G401.6 (cell line): ENCODE results near the gene KCNN1.
"Not testable (repeated sequence)": the region's sequence is repeated elsewhere in the genome, so short reads cannot be mapped to it uniquely, and the experiment has no call there.

Source experiments
- FAIRE-seq: peaks from 2 replicates; lab custom pipeline; 2012; peaks lifted over from hg19 to GRCh38; lab: Jason Lieb, UNC

KCNN1 gene

GRCh38 chr19:17969096-17969792, 2.3 kb downstream of the KCNN1 start:
- no peak for FAIRE-seq

DNA sequence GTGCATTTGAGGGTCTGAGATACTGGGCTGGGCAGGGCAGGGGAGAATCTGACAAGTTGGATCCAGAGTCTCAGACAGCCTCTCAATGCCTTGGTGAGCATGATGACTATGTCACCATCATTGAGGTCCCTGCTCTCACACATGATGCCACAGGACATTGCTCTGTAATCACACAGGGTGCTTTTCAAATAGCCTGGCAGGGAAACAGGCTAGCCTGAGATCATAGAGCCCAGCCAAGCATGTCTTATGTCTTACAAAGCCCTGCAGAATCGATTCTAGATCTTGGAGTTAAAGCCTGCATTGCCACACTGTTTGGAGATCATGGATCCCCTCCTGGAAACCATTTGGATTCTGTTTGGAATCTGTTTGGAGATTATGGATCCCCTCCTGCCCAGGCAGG, 5.3 kb downstream of the KCNN1 start:
- FAIRE-seq, result no peak

DNA sequence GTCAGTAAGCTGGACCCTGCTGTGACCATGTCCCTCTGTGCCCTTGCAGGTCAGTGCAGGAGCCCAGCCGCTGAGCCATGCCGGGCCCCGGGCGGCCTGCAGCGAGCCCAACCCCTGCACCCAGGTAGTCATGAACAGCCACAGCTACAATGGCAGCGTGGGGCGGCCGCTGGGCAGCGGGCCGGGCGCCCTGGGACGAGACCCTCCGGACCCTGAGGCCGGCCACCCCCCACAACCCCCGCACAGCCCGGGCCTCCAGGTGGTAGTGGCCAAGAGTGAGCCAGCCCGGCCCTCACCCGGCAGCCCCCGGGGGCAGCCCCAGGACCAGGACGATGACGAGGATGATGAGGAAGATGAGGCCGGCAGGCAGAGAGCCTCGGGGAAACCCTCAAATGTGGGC, 6.9 kb downstream of the KCNN1 start:
- no peak for FAIRE-seq

DNA sequence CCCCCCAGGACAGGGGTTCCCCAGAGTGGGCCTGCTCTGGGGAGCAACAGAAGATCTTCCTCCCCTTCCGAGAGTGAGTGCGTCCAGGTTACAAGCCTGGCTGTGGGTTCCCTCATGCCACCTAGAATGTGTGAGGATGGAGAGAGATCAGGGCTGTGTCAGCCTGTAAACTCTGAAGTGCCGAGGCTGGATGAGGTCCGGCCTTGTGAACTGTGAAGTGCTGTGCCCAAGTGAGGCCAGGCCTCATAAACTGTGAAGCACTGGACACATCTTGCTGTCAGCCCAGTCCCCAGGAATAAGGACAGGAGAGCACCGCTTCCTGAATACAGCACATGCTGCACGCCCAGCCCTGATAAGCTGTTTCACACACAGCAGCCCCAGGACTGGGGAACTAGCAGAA, 7.6 kb downstream of the KCNN1 start:
- no peak for FAIRE-seq

DNA sequence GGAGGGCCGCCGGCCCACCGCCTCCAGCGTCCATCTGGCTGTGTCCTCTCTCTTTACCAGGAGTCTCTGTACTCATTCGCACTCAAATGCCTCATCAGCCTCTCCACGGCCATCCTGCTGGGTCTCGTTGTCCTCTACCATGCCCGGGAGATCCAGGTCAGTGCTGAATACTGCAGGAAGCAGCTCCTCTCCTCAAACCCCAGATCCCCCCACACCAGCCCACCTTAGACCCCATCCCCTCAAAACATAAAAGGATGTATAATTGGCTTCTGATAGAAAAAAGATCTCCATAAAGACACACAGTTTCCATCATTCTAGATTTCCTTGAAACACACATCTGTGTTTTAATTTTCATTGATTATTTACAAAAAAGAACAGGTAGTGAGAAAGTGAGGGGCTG, 8.1 kb downstream of the KCNN1 start:
- no peak for FAIRE-seq

DNA sequence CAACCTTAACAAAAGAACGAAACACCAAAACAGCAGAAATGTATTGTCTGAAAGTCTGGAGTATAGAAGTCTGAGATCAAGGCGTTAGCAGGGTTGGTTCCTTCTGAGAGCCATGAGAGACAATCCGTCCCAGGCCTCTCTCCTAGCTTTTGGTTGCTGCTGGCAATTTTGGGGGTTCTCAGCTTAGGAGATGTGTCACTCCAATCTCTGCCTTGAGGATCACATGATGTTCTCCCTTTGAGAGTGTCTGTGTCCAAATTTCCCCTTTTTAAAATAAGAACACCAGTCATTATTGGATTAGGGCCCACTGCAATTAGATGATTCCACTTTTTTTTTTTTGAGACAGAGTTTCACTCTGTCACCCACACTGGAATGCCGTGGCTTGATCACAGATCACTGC, 10.1 kb downstream of the KCNN1 start:
- FAIRE-seq, result no peak

DNA sequence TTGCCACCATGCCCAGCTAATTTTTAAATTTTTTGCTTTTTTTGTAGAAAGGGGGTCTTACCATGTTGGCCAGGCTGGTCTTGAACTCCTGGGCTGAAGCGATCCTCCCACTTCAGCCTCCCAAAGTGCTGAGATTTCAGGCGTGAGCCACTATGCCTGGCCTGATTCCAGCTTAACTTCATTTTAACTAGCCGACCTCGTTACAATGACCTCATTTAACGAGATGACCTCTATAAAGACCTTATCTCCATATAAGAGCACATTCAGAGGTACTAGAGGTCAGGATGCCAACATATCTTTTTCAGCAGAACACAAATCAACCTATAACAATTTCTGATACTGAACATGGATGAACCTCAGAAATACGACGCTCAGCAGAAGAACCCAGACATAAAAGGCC, 10.6 kb downstream of the KCNN1 start:
- no peak for FAIRE-seq

GRCh38 chr19:17981611-17982010, 14.7 kb downstream of the KCNN1 start:
- no peak for FAIRE-seq

GRCh38 chr19:17982430-17982829, 15.5 kb downstream of the KCNN1 start:
- no peak for FAIRE-seq

- no peak for FAIRE-seq
These were observed 18.3 kb downstream of the KCNN1 start for GRCh38 chr19:17985037-17985818.

GRCh38 chr19:17986569-17986968, 19.7 kb downstream of the KCNN1 start:
- not testable (repeated sequence) for FAIRE-seq

GRCh38 chr19:17988161-17988560, 21.3 kb downstream of the KCNN1 start:
- FAIRE-seq, result no peak

GRCh38 chr19:17989425-17990094, 22.7 kb downstream of the KCNN1 start:
- no peak for FAIRE-seq

DNA sequence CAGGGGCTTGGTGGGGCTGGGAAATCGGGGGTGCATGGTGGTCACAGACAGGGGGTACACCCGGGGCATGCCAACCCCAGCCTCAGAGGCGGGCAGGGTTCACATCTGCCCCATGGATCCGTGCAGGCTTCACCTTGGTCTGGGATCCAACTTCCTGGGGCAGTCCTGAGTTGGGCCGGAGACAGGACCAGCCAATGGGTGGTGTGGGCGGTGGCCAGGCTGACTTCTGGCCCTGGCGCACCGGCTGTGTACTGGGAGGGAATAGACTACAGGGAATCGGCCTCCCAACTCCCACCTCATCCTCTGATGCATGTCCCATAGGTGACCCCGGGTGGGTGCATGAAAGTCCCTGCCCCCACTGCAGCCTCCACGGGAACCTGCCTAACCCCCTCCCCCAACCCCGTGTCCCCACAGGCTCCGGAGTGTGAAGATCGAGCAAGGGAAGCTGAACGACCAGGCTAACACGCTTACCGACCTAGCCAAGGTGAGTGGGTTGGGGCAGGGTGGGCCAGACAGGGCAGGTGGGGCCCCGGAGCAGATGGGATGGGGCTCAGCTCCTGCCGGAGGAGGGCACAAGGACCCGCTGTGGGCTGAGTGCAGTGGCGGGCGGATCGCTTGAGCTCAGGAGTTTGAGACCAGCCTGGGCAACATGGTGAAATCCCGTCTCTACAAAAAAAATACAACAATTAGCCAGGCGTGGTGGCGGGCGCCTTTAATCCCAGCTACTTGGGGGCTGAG, 26.3 kb downstream of the KCNN1 start:
- no peak for FAIRE-seq

- FAIRE-seq, result no peak
These were observed 30.0 kb downstream of the KCNN1 start for GRCh38 chr19:17996826-17997316.

DNA sequence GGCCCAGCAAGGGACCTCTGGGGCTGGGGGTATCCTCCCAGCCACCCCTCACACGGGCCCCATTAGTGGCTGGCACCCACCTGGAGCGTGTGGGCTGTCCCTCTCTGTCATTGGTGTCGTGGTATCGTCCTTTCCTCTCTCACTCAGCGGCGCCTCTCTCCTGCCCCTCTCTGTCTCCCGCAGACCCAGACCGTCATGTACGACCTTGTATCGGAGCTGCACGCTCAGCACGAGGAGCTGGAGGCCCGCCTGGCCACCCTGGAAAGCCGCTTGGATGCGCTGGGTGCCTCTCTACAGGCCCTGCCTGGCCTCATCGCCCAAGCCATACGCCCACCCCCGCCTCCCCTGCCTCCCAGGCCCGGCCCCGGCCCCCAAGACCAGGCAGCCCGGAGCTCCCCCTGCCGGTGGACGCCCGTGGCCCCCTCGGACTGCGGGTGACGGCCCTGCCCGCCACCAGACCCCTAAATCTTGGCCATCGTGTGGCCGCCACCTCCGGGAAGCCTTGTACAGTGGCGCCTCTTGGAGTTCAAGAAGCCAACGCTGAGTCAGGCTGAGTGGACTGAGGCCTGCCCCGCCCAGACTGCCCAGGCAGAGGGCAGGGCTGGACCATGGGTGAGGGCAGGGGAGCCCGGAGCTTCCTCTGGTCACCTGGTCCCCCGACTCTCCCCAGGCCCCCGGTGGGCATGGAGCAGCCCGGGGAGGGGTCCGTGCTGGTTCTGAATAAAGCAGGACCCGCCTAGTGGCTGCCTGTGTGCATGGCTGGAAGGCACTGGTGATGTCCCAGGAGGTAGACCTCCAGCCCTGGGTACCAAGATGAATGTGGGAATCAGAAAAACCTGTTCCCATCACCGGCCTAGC, 31.3 kb downstream of the KCNN1 start:
- FAIRE-seq, result no peak

GRCh38 chr19:17998827-17999150, 31.9 kb downstream of the KCNN1 start:
- FAIRE-seq, result no peak

DNA sequence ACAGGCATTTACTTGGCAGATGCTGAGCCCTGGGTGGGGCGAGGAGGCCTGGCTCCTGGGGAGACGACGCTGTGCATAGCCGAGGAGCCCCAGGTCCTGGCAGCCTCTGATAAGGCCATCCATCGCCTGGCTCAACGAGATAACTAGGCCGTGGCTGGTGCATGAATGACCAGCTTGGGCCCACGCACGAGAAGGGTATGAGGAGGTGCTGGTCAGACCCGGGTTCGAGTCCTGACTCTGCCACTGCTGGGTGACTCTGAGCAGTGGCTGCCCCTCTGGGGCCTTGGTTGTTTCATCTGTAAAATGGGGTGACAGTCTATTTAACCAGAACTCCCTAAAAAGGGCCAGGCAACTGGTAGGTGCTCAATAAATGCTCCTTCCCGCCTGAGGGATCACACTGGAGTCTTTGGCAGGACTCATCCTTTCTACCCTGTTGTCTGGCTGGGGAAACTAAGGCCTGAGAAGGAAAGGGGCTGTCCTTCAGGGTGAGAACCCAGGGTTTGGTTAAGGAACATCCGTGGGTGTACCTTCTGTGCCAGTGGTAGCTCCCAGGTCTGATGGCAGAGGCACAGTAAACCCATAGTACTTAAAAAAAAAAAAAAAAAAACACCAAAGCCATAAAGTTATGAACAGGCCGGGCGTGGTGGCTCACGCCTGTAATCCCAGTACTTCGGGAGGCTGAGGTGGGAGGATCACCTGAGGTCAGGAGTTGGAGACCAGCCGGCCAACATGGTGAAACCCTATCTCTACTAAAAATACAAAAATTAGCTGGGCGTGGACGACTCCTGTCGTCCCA, 33.0 kb downstream of the KCNN1 start:
- no peak for FAIRE-seq

DNA sequence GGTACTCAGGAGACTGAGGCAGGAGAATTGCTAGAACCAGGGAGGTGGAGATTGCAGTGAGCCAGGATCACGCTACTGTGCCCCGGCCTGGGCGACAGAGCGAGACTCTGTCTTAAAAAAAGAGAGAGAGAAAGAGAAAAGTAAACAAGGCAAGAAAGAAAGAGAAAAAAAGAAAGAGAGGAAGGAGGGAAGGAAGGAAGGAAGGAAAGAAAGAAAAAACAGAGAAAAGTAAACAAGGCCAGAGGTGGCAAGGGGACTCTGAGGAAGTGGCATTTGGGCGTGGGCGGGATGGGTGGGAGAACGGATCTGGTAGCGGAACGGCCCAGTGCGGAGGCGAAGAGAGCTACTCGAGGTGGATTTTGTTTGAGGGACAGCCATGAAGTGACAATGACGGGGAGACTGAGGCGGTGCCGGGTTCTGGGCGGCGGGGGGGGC, 33.6 kb downstream of the KCNN1 start:
- no peak for FAIRE-seq

DNA sequence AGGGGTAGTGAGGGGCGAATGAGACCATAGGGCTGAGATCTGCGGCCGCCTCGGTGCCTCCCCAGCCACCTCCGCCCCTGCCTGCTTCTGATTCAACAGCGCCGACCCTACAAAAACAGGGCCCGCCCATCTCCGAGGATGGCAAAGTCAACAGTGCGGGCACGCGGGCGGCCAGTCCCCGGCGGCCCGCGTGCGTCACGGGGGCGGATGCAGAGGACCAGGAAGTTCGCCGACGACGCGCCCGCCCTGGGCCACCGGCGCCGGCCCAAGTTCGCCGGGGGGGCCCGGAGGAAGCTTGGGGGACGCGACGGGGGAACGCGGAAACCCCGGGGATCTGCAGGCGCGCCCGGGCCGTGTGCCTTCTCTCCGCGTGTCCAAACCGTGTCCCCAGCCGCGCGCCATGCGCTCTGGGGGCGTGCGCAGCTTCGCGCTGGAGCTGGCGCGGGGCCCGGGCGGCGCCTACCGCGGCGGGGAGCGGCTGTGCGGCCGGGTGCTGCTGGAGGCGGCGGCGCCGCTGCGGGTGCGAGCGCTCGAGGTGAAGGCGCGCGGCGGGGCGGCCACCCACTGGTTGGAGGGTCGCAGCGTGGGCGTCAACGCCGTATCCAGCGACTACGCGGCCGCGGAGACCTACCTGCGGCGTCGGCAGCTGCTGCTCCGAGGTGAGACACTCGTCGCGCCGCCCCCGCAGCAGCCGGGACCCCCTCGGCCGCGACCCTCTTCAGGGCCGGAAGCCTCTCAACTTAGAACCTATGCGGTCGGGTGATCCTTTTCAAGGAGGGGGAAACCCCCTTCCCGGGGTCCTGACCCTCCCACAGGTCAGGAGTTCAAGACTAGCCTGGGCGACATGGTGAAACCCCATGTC, 34.2 kb downstream of the KCNN1 start:
- FAIRE-seq, result no peak
